ENCODE results near the gene RPTOR. TPM values are rescaled to one million over a fixed set of nuclear protein-coding genes. Genes with fewer than 3 reads are reported as not detected.

The RPTOR gene
- total and polyA plus RNA-seq, 10 of the 15 experiments (the other 5 are each of a cell fraction or from before 2014, with no cell fraction given), result 0.18 to 32.1 (median 7.8) TPM

DNA sequence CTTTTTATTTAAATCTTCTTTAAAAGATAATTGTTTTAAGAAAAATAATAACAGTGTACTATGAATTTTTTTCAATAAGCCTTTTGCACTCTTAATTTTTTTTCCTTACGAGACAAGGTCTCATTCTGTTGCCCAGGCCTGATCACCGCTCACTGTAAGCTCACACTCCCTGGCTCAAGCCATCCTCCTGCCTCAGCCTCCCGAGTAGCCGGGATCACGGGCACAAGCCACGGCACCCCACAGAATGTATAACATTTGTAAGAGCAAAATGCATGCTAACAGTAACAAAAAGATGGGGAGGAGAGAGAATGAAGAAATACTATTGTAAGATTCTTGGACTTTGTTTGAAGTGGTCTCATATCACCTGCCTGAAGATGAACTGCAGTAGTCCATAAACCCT, 320.1 kb downstream of the RPTOR start:
- SMC1A ChIA-PET (ENCODE audit: uncharacterized antibody, unreplicated experiment), result interaction anchor here (1.0 to 2.0 kb wide), 3 partner anchors 8 to 106 kb away, joined by 3 to 8 read pairs (median 3); no protein-coding TSS in a partner anchor
- 98% methylated on average over 6 of the region's 6 CpGs for WGBS (ENCODE audit: insufficient coverage, insufficient replicate concordance, low lambda C conversion rate, missing lambda C conversion rate)
- Histone ChIP-seq H3K27me3 (replicated peaks in 1 of 2; ENCODE audit: control insufficient read depth in 2 of 2, insufficient read depth in 2 of 2, low read length in 1 of 2) (no peaks in the 10 kb centered on the region), H3K36me3 (ENCODE audit: control insufficient read depth in 2 of 2, insufficient read depth in 2 of 2, low read length in 1 of 2) (peaks cover 0 to 2% of the 10 kb centered on the region in 2 experiments; a peak in 2 of 4 replicates), H3K27ac (ENCODE audit: control insufficient read depth, insufficient read depth) (no peak overlapping the region), H3K9me3 (replicated peaks; ENCODE audit: control insufficient read depth, insufficient read depth, low read length) (no peaks in the 10 kb centered on the region), H2AFZ (ENCODE audit: control insufficient read depth, low read depth, low read length) (no peak overlapping the region), H3K9ac (ENCODE audit: control insufficient read depth, insufficient read depth, low read length) (no peak overlapping the region), H4K20me1 (ENCODE audit: control insufficient read depth, insufficient read depth) (no peaks in the 10 kb centered on the region), H3K4me1 (ENCODE audit: control insufficient read depth, insufficient read depth, low read length) (no peaks in the 10 kb centered on the region), H3K4me2 (ENCODE audit: control insufficient read depth, insufficient read depth) (no peak overlapping the region), H3K79me2 (ENCODE audit: control insufficient read depth, insufficient read depth, low read length) (no peaks in the 10 kb centered on the region), H3K4me3 (no peak overlapping the region)
- ATAC-seq (no peak), DNase-seq (ENCODE audit: low read depth, low spot score) (no peak), FAIRE-seq (no peak)
- RAD21 ChIA-PET (ENCODE audit: unreplicated experiment), result interaction anchor here (1.0 to 2.0 kb wide), 2 partner anchors 45 to 105 kb away, joined by 3 to 15 read pairs; no protein-coding TSS in a partner anchor
- BruUV-seq (replicated peaks), result no TSS peak
- in situ Hi-C loops (cut with MboI) (loop anchor here (5.0 kb wide), 1 partner anchor 108 kb away; no protein-coding TSS in a partner anchor), intact Hi-C loops (cut with micrococcal nuclease; ENCODE audit: unreplicated experiment) (no loop called here)
- CTCF ChIA-PET, result interaction anchor here (0.6 to 3.3 kb wide), 6 partner anchors 18 to 183 kb away, joined by 3 to 19 read pairs (median 4); no protein-coding TSS in a partner anchor
- POLR2A ChIA-PET, result no interaction called here
- no peak for TF ChIP-seq BHLHE40 (IDR thresholded peaks at IDR 0.05; ENCODE audit: borderline replicate concordance in 1 of 2, low read depth in 2 of 2, low read length in 1 of 2)
- TF ChIP-seq, protein P1, sequence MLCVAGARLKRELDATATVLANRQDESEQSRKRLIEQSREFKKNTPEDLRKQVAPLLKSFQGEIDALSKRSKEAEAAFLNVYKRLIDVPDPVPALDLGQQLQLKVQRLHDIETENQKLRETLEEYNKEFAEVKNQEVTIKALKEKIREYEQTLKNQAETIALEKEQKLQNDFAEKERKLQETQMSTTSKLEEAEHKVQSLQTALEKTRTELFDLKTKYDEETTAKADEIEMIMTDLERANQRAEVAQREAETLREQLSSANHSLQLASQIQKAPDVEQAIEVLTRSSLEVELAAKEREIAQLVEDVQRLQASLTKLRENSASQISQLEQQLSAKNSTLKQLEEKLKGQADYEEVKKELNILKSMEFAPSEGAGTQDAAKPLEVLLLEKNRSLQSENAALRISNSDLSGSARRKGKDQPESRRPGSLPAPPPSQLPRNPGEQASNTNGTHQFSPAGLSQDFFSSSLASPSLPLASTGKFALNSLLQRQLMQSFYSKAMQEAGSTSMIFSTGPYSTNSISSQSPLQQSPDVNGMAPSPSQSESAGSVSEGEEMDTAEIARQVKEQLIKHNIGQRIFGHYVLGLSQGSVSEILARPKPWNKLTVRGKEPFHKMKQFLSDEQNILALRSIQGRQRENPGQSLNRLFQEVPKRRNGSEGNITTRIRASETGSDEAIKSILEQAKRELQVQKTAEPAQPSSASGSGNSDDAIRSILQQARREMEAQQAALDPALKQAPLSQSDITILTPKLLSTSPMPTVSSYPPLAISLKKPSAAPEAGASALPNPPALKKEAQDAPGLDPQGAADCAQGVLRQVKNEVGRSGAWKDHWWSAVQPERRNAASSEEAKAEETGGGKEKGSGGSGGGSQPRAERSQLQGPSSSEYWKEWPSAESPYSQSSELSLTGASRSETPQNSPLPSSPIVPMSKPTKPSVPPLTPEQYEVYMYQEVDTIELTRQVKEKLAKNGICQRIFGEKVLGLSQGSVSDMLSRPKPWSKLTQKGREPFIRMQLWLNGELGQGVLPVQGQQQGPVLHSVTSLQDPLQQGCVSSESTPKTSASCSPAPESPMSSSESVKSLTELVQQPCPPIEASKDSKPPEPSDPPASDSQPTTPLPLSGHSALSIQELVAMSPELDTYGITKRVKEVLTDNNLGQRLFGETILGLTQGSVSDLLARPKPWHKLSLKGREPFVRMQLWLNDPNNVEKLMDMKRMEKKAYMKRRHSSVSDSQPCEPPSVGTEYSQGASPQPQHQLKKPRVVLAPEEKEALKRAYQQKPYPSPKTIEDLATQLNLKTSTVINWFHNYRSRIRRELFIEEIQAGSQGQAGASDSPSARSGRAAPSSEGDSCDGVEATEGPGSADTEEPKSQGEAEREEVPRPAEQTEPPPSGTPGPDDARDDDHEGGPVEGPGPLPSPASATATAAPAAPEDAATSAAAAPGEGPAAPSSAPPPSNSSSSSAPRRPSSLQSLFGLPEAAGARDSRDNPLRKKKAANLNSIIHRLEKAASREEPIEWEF (IDR thresholded peaks at IDR 0.05; ENCODE audit: insufficient replicate concordance, low read depth, low read length), result no peak
- TF ChIP-seq CBX3 (IDR thresholded peaks at IDR 0.05; ENCODE audit: borderline replicate concordance, low read depth), result no peak
- no peak for TF ChIP-seq ZBTB4 (CRISPR knock-in tag; IDR thresholded peaks at IDR 0.05)
- TF ChIP-seq TCF7 (IDR thresholded peaks at IDR 0.05; ENCODE audit: borderline replicate concordance), result no peak
- no peak for TF ChIP-seq GABPA (IDR thresholded peaks at IDR 0.05; ENCODE audit: low read depth)
- TF ChIP-seq CHD4 (IDR thresholded peaks at IDR 0.05), result no peak
- TF ChIP-seq PML (IDR thresholded peaks at IDR 0.05; ENCODE audit: low read length), result no peak
- TF ChIP-seq HCFC1 (IDR thresholded peaks at IDR 0.05; ENCODE audit: low read length), result no peak
- TF ChIP-seq ZZZ3 (IDR thresholded peaks at IDR 0.05; ENCODE audit: control insufficient read depth, insufficient read length, low read depth), result no peak
- TF ChIP-seq BCL11A (IDR thresholded peaks at IDR 0.05; ENCODE audit: low read depth, low read length), result no peak
- no peak for TF ChIP-seq ZNF217 (IDR thresholded peaks at IDR 0.05)
- TF ChIP-seq MXI1 (IDR thresholded peaks at IDR 0.05; ENCODE audit: low read depth, low read length), result no peak
- TF ChIP-seq KLF5 (IDR thresholded peaks at IDR 0.05; ENCODE audit: partially characterized antibody), result no peak
- TF ChIP-seq SREBF1 (IDR thresholded peaks at IDR 0.05; ENCODE audit: low read length), result no peak
- TF ChIP-seq CHD1 (IDR thresholded peaks at IDR 0.05; ENCODE audit: low read depth, low read length), result no peak
